Smooth muscle cell (in vitro differentiated cells): Measurements from ENCODE around the gene MRI1. TPM values are rescaled to one million over a fixed set of nuclear protein-coding genes. Genes with fewer than 3 reads are reported as not detected.

Experiments used
- DNase-seq: peaks from one replicate; lab custom pipeline; 2025; ENCODE audit not compliant: unreplicated experiment; lab: John Stamatoyannopoulos, UW
- H2AFZ ChIP-seq: fragments of 200-600 bp; sonication (generic); 2 replicates; pipeline ENCODE4 v1.6.0; 2016; ENCODE audit warnings: antibody characterized with exemption, low read depth, mild to moderate bottlenecking
- H3F3A ChIP-seq: fragments of 200-600 bp; sonication (generic); 2 replicates; pipeline ENCODE4 v1.6.0; 2017; ENCODE audit warnings: antibody characterized with exemption, low read depth
- H3K27ac ChIP-seq: fragments of 200-600 bp; sonication (generic); 2 replicates; pipeline ENCODE4 v1.5.1; 2016; ENCODE audit warnings: low read depth, mild to moderate bottlenecking
- H3K27me3 ChIP-seq: fragments of 200-600 bp; sonication (generic); 2 replicates; pipeline ENCODE4 v1.6.1; 2016; ENCODE audit warnings: low read depth, mild to moderate bottlenecking
- H3K36me3 ChIP-seq: fragments of 200-600 bp; sonication (generic); 2 replicates; pipeline ENCODE4 v1.5.1; 2016; ENCODE audit warnings: low read depth
- H3K4me1 ChIP-seq: fragments of 200-600 bp; sonication (generic); 2 replicates; pipeline ENCODE4 v1.5.1; 2016; ENCODE audit warnings: low read depth
- H3K4me2 ChIP-seq: fragments of 200-600 bp; sonication (generic); 2 replicates; pipeline ENCODE4 v1.6.0; 2016; ENCODE audit warnings: mild to moderate bottlenecking
- H3K4me3 ChIP-seq: fragments of 200-600 bp; sonication (generic); 2 replicates; pipeline ENCODE4 v1.5.1; 2016; ENCODE audit warnings: mild to moderate bottlenecking
- H3K79me2 ChIP-seq: fragments of 200-600 bp; sonication (generic); 2 replicates; pipeline ENCODE4 v1.6.0; 2016; ENCODE audit warnings: low read depth, mild to moderate bottlenecking
- H3K9ac ChIP-seq: fragments of 200-600 bp; sonication (generic); 2 replicates; pipeline ENCODE4 v1.6.0; 2016; ENCODE audit warnings: low read depth
- H3K9me3 ChIP-seq: fragments of 200-600 bp; sonication (generic); replicated peaks from 2 replicates; pipeline ENCODE4 v1.5.1; 2016; ENCODE audit warnings: low read depth
- H4K20me1 ChIP-seq: fragments of 200-600 bp; sonication (generic); 2 replicates; pipeline ENCODE4 v1.6.0; 2016; ENCODE audit warnings: low read depth
- CTCF ChIP-seq: fragments of 200-600 bp; sonication (generic); IDR thresholded peaks from 2 replicates; pipeline ENCODE4 v1.5.1; 2017; ENCODE audit warnings: borderline replicate concordance, mild to moderate bottlenecking, antibody characterized with exemption; ENCODE audit not compliant: insufficient read depth, poor library complexity, severe bottlenecking
- WGBS: methylation state at CpG from one replicate; pipeline ENCODE4 v1.1.7; 2016; ENCODE audit warnings: low lambda C conversion rate; 5-methylcytosine and 5-hydroxymethylcytosine counted together
- polyA plus RNA-seq: library from polyadenylated mRNA; unstranded; fragments of >200 nt; fragmentation: Nextera tagmentation; extraction: Ambion mirVana; gene quantifications from 2 replicates; pipeline ENCODE4 v1.2.1, GENCODE V29; 2016
- total RNA-seq: library from RNA; depleted of rRNA; stranded (reverse); fragments of >200 nt; gene quantifications from 2 replicates; pipeline ENCODE4 v1.2.3, GENCODE V29; 2014

The MRI1 gene
- total and polyA plus RNA-seq, 2 experiments from 2014 or later = 11.7 to 17.3 TPM

GRCh38 chr19:13766095-13766481 lies 1.8 kb downstream of the MRI1 start:
- Histone ChIP-seq H4K20me1 (no peaks in the 10 kb centered on the region), H3K4me1 (no peaks in the 10 kb centered on the region), H3K4me2 (peak overlapping the region; percentile 93), H3K9me3 (no peaks in the 10 kb centered on the region), H3K9ac (no peak overlapping the region), H3F3A (no peaks in the 10 kb centered on the region), H3K27ac (no peak overlapping the region), H3K79me2 (no peaks in the 10 kb centered on the region), H3K36me3 (peaks cover 2% of the 10 kb centered on the region), H3K4me3 (no peak overlapping the region), H2AFZ (no peak overlapping the region), H3K27me3 (no peaks in the 10 kb centered on the region)
- no peak for TF ChIP-seq CTCF
- DNase-seq = no peak
- WGBS = 98% methylated on average over 3 of the region's 3 CpGs

GRCh38 chr19:13768510-13768909 lies 4.2 kb downstream of the MRI1 start:
- no peak for TF ChIP-seq CTCF
- DNase-seq = no peak
- WGBS = 99% methylated on average over 17 of the region's 19 CpGs
- H2AFZ ChIP-seq = no peak overlapping the region
- H3K36me3 ChIP-seq = peaks cover 2% of the 10 kb centered on the region
- H3K9me3 ChIP-seq = no peaks in the 10 kb centered on the region
- no peak overlapping the region for H3K9ac ChIP-seq
- no peaks in the 10 kb centered on the region for H3K79me2 ChIP-seq
- no peak overlapping the region for H3K4me3 ChIP-seq
- peaks cover 6% of the 10 kb centered on the region for H3F3A ChIP-seq
- H3K4me2 ChIP-seq = no peak overlapping the region
- no peaks in the 10 kb centered on the region for H3K4me1 ChIP-seq
- H3K27me3 ChIP-seq = no peaks in the 10 kb centered on the region
- H4K20me1 ChIP-seq = no peaks in the 10 kb centered on the region
- H3K27ac ChIP-seq = no peak overlapping the region

GRCh38 chr19:13770013-13770635 lies 5.8 kb downstream of the MRI1 start:
- Histone ChIP-seq H3K4me2 (no peak overlapping the region), H3K9ac (no peak overlapping the region), H3K36me3 (peaks cover 2% of the 10 kb centered on the region), H3K27me3 (no peaks in the 10 kb centered on the region), H2AFZ (no peak overlapping the region), H3F3A (peaks cover 9% of the 10 kb centered on the region), H3K4me3 (no peak overlapping the region), H3K27ac (no peak overlapping the region), H3K79me2 (peaks cover 6% of the 10 kb centered on the region), H3K4me1 (no peaks in the 10 kb centered on the region), H3K9me3 (no peaks in the 10 kb centered on the region), H4K20me1 (no peaks in the 10 kb centered on the region)
- TF ChIP-seq CTCF = no peak
- 86% methylated on average over 16 of the region's 16 CpGs for WGBS
- no peak for DNase-seq
